HEK293 (cell line): ENCODE measurements around the gene NAP1L1.
A peak's percentile ranks its signal among the peaks of the same experiment; 100 is the strongest.

Experiments used
- BCL11A ChIP-seq: fragments of 450-650 bp; formaldehyde crosslinking; IDR thresholded peaks from 2 replicates; pipeline ENCODE4 v1.5.1; 2016; ENCODE audit warnings: low read depth, missing biosample characterization, missing genetic modification characterization
- EGR2 ChIP-seq: fragments of 450-650 bp; formaldehyde crosslinking; IDR thresholded peaks from 2 replicates; pipeline ENCODE4 v1.5.1; 2016; ENCODE audit warnings: low read depth, missing biosample characterization, missing genetic modification characterization
- FEZF1 ChIP-seq: fragments of 450-650 bp; formaldehyde crosslinking; IDR thresholded peaks from 2 replicates; pipeline ENCODE4 v1.5.1; 2016; ENCODE audit warnings: missing biosample characterization, missing genetic modification characterization
- GLIS1 ChIP-seq: fragments of 450-650 bp; formaldehyde crosslinking; IDR thresholded peaks from 2 replicates; pipeline ENCODE4 v1.5.1; 2016; ENCODE audit warnings: missing biosample characterization, missing genetic modification characterization
- KLF9 ChIP-seq: fragments of 450-650 bp; formaldehyde crosslinking; IDR thresholded peaks from 2 replicates; pipeline ENCODE4 v1.5.1; 2016; ENCODE audit warnings: missing biosample characterization, missing genetic modification characterization, low read depth
- WT1 ChIP-seq: fragments of 450-650 bp; formaldehyde crosslinking; IDR thresholded peaks from 2 replicates; pipeline ENCODE4 v1.5.1; 2016; ENCODE audit warnings: missing biosample characterization, missing genetic modification characterization
- ZBTB7A ChIP-seq: fragments of 450-650 bp; formaldehyde crosslinking; IDR thresholded peaks from 2 replicates; pipeline ENCODE4 v1.5.1; 2016; ENCODE audit warnings: low read depth, missing biosample characterization, missing genetic modification characterization
- ZFHX2 ChIP-seq: fragments of 450-650 bp; formaldehyde crosslinking; conservative IDR thresholded peaks from 2 replicates; pipeline ENCODE4 v1.5.1; 2016; ENCODE audit warnings: missing biosample characterization, missing genetic modification characterization
- ZNF10 ChIP-seq: fragments of 450-650 bp; formaldehyde crosslinking; IDR thresholded peaks from 2 replicates; pipeline ENCODE4 v1.5.1; 2017; ENCODE audit warnings: missing biosample characterization, missing genetic modification characterization
- ZNF112 ChIP-seq: fragments of 450-650 bp; formaldehyde crosslinking; IDR thresholded peaks from 2 replicates; pipeline ENCODE4 v1.5.0; 2017; ENCODE audit warnings: missing biosample characterization, missing genetic modification characterization
- ZNF133 ChIP-seq: fragments of 450-650 bp; formaldehyde crosslinking; IDR thresholded peaks from 2 replicates; pipeline ENCODE4 v1.5.1; 2016; ENCODE audit warnings: missing biosample characterization, missing genetic modification characterization
- ZNF175 ChIP-seq: fragments of 450-650 bp; formaldehyde crosslinking; IDR thresholded peaks from 2 replicates; pipeline ENCODE4 v1.5.1; 2016; ENCODE audit warnings: missing biosample characterization, missing genetic modification characterization
- ZNF23 ChIP-seq: fragments of 450-650 bp; formaldehyde crosslinking; IDR thresholded peaks from 2 replicates; pipeline ENCODE4 v1.5.1; 2016; ENCODE audit warnings: missing biosample characterization, missing genetic modification characterization, borderline replicate concordance
- ZNF266 ChIP-seq: fragments of 450-650 bp; formaldehyde crosslinking; IDR thresholded peaks from 2 replicates; pipeline ENCODE4 v1.5.1; 2016; ENCODE audit warnings: missing biosample characterization, missing genetic modification characterization, low read depth
- ZNF292 ChIP-seq: fragments of 450-650 bp; formaldehyde crosslinking; IDR thresholded peaks from 2 replicates; pipeline ENCODE4 v1.5.1; 2016; ENCODE audit warnings: low read depth, missing biosample characterization, missing genetic modification characterization, borderline replicate concordance
- ZNF302 ChIP-seq: fragments of 450-650 bp; formaldehyde crosslinking; IDR thresholded peaks from 2 replicates; pipeline ENCODE4 v1.5.1; 2016; ENCODE audit warnings: missing biosample characterization, missing genetic modification characterization, low read depth
- ZNF311 ChIP-seq: fragments of 450-650 bp; formaldehyde crosslinking; IDR thresholded peaks from 2 replicates; pipeline ENCODE4 v1.5.1; 2017; ENCODE audit warnings: missing biosample characterization, missing genetic modification characterization, borderline replicate concordance
- ZNF350 ChIP-seq: fragments of 450-650 bp; formaldehyde crosslinking; IDR thresholded peaks from 2 replicates; pipeline ENCODE4 v1.5.0; 2017; ENCODE audit warnings: missing biosample characterization, mild to moderate bottlenecking, missing genetic modification characterization
- ZNF48 ChIP-seq: fragments of 450-650 bp; formaldehyde crosslinking; IDR thresholded peaks from 2 replicates; pipeline ENCODE4 v1.5.1; 2016; ENCODE audit warnings: missing biosample characterization, missing genetic modification characterization
- ZNF501 ChIP-seq: fragments of 450-650 bp; formaldehyde crosslinking; IDR thresholded peaks from 2 replicates; pipeline ENCODE4 v1.5.1; 2016; ENCODE audit warnings: missing biosample characterization, missing genetic modification characterization
- ZNF514 ChIP-seq: fragments of 450-650 bp; formaldehyde crosslinking; IDR thresholded peaks from 2 replicates; pipeline ENCODE4 v1.5.1; 2016; ENCODE audit warnings: missing biosample characterization, missing genetic modification characterization
- ZNF529 ChIP-seq: fragments of 450-650 bp; formaldehyde crosslinking; IDR thresholded peaks from 2 replicates; pipeline ENCODE4 v1.5.1; 2017; ENCODE audit warnings: missing genetic modification characterization, missing biosample characterization; ENCODE audit not compliant: insufficient replicate concordance
- ZNF530 ChIP-seq: fragments of 450-650 bp; formaldehyde crosslinking; IDR thresholded peaks from 2 replicates; pipeline ENCODE4 v1.5.1; 2016; ENCODE audit warnings: low read depth, missing biosample characterization, missing genetic modification characterization
- ZNF548 ChIP-seq: fragments of 450-650 bp; formaldehyde crosslinking; IDR thresholded peaks from 2 replicates; pipeline ENCODE4 v1.5.1; 2016; ENCODE audit warnings: missing biosample characterization, missing genetic modification characterization
- ZNF561 ChIP-seq: fragments of 450-650 bp; IDR thresholded peaks from 2 replicates; pipeline ENCODE4 v1.5.1; 2018; ENCODE audit warnings: missing biosample characterization, missing genetic modification characterization, borderline replicate concordance
- ZNF701 ChIP-seq: fragments of 450-650 bp; formaldehyde crosslinking; IDR thresholded peaks from 2 replicates; pipeline ENCODE4 v1.5.1; 2016; ENCODE audit warnings: missing biosample characterization, missing genetic modification characterization
- ZNF747 ChIP-seq: fragments of 450-650 bp; formaldehyde crosslinking; IDR thresholded peaks from 2 replicates; pipeline ENCODE4 v1.5.1; 2016; ENCODE audit warnings: missing biosample characterization, missing genetic modification characterization
- ZNF76 ChIP-seq: fragments of 450-650 bp; formaldehyde crosslinking; IDR thresholded peaks from 2 replicates; pipeline ENCODE4; 2016; ENCODE audit warnings: low read depth, missing biosample characterization, missing genetic modification characterization, borderline replicate concordance
- ZSCAN16 ChIP-seq: fragments of 450-650 bp; formaldehyde crosslinking; IDR thresholded peaks from 2 replicates; pipeline ENCODE4 v1.5.1; 2016; ENCODE audit warnings: missing biosample characterization, missing genetic modification characterization
- ZXDB ChIP-seq: fragments of 450-650 bp; formaldehyde crosslinking; IDR thresholded peaks from 2 replicates; pipeline ENCODE4 v1.5.1; 2016; ENCODE audit warnings: missing biosample characterization, missing genetic modification characterization
- TF ChIP-seq, protein P1 (sequence below): IDR thresholded peaks from 2 replicates; pipeline ENCODE4 v1.6.1; 2011; ENCODE audit warnings: mild to moderate bottlenecking, low read depth, low read length, borderline replicate concordance
- TF ChIP-seq, protein P2 (sequence below): fragments of 450-650 bp; formaldehyde crosslinking; IDR thresholded peaks from 2 replicates; pipeline ENCODE4 v1.5.1; 2016; ENCODE audit warnings: missing biosample characterization, missing genetic modification characterization, low read depth
- TF ChIP-seq, protein P3 (sequence below): fragments of 450-650 bp; formaldehyde crosslinking; IDR thresholded peaks from 2 replicates; pipeline ENCODE4 v1.5.1; 2016; ENCODE audit warnings: missing biosample characterization, missing genetic modification characterization
- TF ChIP-seq, protein P4 (sequence below): fragments of 450-650 bp; formaldehyde crosslinking; IDR thresholded peaks from 2 replicates; pipeline ENCODE4 v1.5.1; 2016; ENCODE audit warnings: missing biosample characterization, missing genetic modification characterization
- TF ChIP-seq, protein P5 (sequence below): fragments of 450-650 bp; formaldehyde crosslinking; IDR thresholded peaks from 2 replicates; pipeline ENCODE4 v1.5.1; 2016; ENCODE audit warnings: missing biosample characterization, missing genetic modification characterization

The NAP1L1 gene

DNA sequence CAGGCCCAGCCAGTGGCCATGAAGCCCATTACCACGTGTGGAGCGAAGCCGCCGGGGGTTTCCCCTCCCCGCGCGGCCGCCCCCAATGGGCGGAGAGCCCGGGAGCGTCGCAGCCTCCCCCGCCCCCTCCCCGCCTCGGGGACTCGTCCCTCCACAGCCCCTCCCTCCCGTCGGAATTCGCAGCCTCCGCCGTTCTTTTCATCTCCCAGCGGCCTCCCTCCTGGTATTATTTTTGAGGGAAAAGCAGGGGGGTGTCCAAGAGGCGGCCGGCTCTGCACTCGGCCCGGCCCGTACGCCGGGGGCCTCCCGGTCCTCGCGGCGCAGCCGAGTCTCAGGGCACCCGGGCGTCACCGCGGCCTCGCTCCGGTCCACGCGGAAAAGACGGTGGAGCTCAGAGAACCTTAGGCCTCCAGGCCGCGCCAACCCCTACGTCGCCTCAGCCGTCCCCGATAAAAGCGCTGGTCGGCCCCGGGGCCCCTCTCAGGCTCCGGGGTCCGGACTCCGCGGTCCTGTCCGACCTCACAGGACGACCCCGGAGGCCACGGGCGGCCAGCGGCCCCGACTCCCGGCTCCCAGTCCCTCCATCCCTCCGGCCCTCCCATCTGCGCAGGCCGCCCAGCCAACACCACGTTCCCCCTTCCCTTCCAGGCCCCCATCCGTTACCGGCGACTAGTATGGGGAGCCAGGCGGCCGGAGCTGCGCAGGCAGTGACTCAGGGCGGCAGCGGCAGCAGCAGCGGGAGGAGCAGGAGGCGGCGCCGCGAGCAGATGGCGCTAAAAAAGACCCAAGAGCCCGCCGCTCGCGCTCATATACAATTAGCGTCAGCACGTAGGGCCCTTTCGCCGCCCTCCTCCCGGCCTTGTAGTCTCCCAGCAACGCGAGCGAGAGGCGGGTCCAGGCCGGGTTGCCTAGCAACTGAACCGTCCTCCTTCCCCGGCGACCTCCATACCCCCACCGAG is at the start of gene NAP1L1 (continued):
- no peak for TF ChIP-seq BCL11A (tag by site-specific recombination)
- no peak for TF ChIP-seq ZNF23 (tag by site-specific recombination)
- no peak for TF ChIP-seq ZNF530 (tag by site-specific recombination)
- TF ChIP-seq ZNF747 (tag by site-specific recombination) = no peak
- TF ChIP-seq EGR2 (tag by site-specific recombination) = peak; percentile 50
- TF ChIP-seq ZNF561 (tag by site-specific recombination) = no peak
- TF ChIP-seq GLIS1 = peak; percentile 56
- TF ChIP-seq ZNF514 (tag by site-specific recombination) = no peak
- TF ChIP-seq, protein P1, sequence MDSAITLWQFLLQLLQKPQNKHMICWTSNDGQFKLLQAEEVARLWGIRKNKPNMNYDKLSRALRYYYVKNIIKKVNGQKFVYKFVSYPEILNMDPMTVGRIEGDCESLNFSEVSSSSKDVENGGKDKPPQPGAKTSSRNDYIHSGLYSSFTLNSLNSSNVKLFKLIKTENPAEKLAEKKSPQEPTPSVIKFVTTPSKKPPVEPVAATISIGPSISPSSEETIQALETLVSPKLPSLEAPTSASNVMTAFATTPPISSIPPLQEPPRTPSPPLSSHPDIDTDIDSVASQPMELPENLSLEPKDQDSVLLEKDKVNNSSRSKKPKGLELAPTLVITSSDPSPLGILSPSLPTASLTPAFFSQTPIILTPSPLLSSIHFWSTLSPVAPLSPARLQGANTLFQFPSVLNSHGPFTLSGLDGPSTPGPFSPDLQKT = no peak
- TF ChIP-seq ZSCAN16 (tag by site-specific recombination) = peak; percentile 52; the same call in 1 of the 2 replicates
- no peak for TF ChIP-seq ZNF350 (tag by site-specific recombination)
- TF ChIP-seq WT1 = no peak; the same call in 1 of the 2 replicates
- no peak for TF ChIP-seq ZNF266 (tag by site-specific recombination)
- TF ChIP-seq ZNF548 (tag by site-specific recombination) = no peak
- TF ChIP-seq ZNF76 = peak; percentile 61
- TF ChIP-seq FEZF1 (tag by site-specific recombination) = peak; percentile 77
- TF ChIP-seq ZNF302 = no peak
- TF ChIP-seq, protein P2, sequence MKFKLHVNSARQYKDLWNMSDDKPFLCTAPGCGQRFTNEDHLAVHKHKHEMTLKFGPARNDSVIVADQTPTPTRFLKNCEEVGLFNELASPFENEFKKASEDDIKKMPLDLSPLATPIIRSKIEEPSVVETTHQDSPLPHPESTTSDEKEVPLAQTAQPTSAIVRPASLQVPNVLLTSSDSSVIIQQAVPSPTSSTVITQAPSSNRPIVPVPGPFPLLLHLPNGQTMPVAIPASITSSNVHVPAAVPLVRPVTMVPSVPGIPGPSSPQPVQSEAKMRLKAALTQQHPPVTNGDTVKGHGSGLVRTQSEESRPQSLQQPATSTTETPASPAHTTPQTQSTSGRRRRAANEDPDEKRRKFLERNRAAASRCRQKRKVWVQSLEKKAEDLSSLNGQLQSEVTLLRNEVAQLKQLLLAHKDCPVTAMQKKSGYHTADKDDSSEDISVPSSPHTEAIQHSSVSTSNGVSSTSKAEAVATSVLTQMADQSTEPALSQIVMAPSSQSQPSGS (tag by site-specific recombination) = no peak
- TF ChIP-seq ZNF48 (tag by site-specific recombination) = no peak
- TF ChIP-seq, protein P3, sequence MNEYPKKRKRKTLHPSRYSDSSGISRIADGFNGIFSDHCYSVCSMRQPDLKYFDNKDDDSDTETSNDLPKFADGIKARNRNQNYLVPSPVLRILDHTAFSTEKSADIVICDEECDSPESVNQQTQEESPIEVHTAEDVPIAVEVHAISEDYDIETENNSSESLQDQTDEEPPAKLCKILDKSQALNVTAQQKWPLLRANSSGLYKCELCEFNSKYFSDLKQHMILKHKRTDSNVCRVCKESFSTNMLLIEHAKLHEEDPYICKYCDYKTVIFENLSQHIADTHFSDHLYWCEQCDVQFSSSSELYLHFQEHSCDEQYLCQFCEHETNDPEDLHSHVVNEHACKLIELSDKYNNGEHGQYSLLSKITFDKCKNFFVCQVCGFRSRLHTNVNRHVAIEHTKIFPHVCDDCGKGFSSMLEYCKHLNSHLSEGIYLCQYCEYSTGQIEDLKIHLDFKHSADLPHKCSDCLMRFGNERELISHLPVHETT (tag by site-specific recombination) = no peak
- no peak for TF ChIP-seq ZNF133 (tag by site-specific recombination)
- TF ChIP-seq ZNF112 (tag by site-specific recombination) = no peak
- TF ChIP-seq ZNF501 (tag by site-specific recombination) = peak; percentile 86
- TF ChIP-seq ZFHX2 = no peak
- no peak for TF ChIP-seq ZNF701 (tag by site-specific recombination)
- TF ChIP-seq, protein P4, sequence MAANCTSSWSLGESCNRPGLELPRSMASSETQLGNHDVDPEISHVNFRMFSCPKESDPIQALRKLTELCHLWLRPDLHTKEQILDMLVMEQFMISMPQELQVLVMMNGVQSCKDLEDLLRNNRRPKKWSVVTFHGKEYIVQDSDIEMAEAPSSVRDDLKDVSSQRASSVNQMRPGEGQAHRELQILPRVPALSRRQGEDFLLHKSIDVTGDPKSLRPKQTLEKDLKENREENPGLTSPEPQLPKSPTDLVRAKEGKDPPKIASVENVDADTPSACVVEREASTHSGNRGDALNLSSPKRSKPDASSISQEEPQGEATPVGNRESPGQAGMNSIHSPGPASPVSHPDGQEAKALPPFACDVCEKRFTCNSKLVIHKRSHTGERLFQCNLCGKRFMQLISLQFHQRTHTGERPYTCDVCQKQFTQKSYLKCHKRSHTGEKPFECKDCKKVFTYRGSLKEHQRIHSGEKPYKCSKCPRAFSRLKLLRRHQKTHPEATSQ = no peak
- no peak for TF ChIP-seq ZNF292
- 0 out of 2 replicates have a peak, but pooled peaks have one; percentile 54 for TF ChIP-seq ZXDB (tag by site-specific recombination)
- TF ChIP-seq, protein P5, sequence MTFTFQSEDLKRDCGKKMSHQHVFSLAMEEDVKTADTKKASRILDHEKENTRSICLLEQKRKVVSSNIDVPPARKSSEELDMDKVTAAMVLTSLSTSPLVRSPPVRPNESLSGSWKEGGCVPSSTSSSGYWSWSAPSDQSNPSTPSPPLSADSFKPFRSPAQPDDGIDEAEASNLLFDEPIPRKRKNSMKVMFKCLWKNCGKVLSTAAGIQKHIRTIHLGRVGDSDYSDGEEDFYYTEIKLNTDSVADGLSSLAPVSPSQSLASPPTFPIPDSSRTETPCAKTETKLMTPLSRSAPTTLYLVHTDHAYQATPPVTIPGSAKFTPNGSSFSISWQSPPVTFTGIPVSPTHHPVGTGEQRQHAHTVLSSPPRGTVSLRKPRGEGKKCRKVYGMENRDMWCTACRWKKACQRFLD (tag by site-specific recombination) = no peak
- TF ChIP-seq ZNF10 (tag by site-specific recombination) = no peak
- TF ChIP-seq ZBTB7A (tag by site-specific recombination) = no peak
- no peak for TF ChIP-seq ZNF175 (tag by site-specific recombination)
- TF ChIP-seq ZNF311 (tag by site-specific recombination) = no peak
- no peak for TF ChIP-seq ZNF529 (tag by site-specific recombination)
- TF ChIP-seq KLF9 (tag by site-specific recombination) = peak; percentile 67
